AG08396 (cell line): ENCODE data around the gene FAM241B.

ENCODE experiments used
- DNase-seq: peaks from one replicate; pipeline ENCODE4 v3.0.0; 2012; ENCODE audit warnings: low spot score, mixed read lengths

The FAM241B gene

GRCh38 chr10:69634759-69635425, 4.8 kb downstream of the FAM241B start:
- DNase-seq: no peak

- no peak for DNase-seq
Measured at GRCh38 chr10:69635428-69636272, 5.6 kb downstream of the FAM241B start.

GRCh38 chr10:69636273-69636575, 6.2 kb downstream of the FAM241B start:
- DNase-seq: no peak

- DNase-seq: no peak
Measured at GRCh38 chr10:69636626-69637605, 6.9 kb downstream of the FAM241B start.

GRCh38 chr10:69638642-69639041, 8.6 kb downstream of the FAM241B start:
- no peak for DNase-seq

GRCh38 chr10:69639291-69640195, 9.5 kb downstream of the FAM241B start:
- peak; percentile 76 for DNase-seq

GRCh38 chr10:69640196-69640980, 10.3 kb downstream of the FAM241B start:
- no peak for DNase-seq

- DNase-seq: no peak
Measured at GRCh38 chr10:69641261-69641980, 11.4 kb downstream of the FAM241B start.

- no peak for DNase-seq
Measured at GRCh38 chr10:69642747-69643146, 12.7 kb downstream of the FAM241B start.

- no peak for DNase-seq
Measured at GRCh38 chr10:69643779-69644657, 14.0 kb downstream of the FAM241B start.

GRCh38 chr10:69644658-69645295, 14.7 kb downstream of the FAM241B start:
- peak; percentile 89 for DNase-seq

GRCh38 chr10:69645296-69646184, 15.5 kb downstream of the FAM241B start:
- no peak for DNase-seq

GRCh38 chr10:69646185-69647060, 16.4 kb downstream of the FAM241B start:
- DNase-seq: no peak

GRCh38 chr10:69647126-69647525, 17.1 kb downstream of the FAM241B start:
- DNase-seq: no peak

- no peak for DNase-seq
Measured at GRCh38 chr10:69647819-69648218, 17.8 kb downstream of the FAM241B start.

- no peak for DNase-seq
Measured at GRCh38 chr10:69648461-69648860, 18.4 kb downstream of the FAM241B start.
